Measurements from ENCODE around the gene SLCO4A1. TPM values are rescaled to one million over a fixed set of nuclear protein-coding genes. Genes with fewer than 3 reads are reported as not detected.

SLCO4A1 gene
- total and polyA plus RNA-seq, 9 of the 15 experiments (the other 6 are each of a cell fraction or from before 2014, with no cell fraction given) = 1.6 to 21.9 (median 12.8) TPM

GRCh38 chr20:62660240-62660615 lies 17.9 kb downstream of the SLCO4A1 start (continued):
- TF ChIP-seq ZNF518B (CRISPR knock-in tag; IDR thresholded peaks at IDR 0.05) = no peak
- no peak for TF ChIP-seq XRCC3 (IDR thresholded peaks at IDR 0.05)
- no peak for TF ChIP-seq CSDE1 (IDR thresholded peaks at IDR 0.05)

GRCh38 chr20:62660768-62661167 lies 18.5 kb downstream of the SLCO4A1 start:
- BruUV-seq (replicated peaks) = no TSS peak
- Histone ChIP-seq H3K36me3 (ENCODE audit: control insufficient read depth, insufficient read depth, low read length) (peaks cover 39% of the 10 kb centered on the region; the same call in 1 of the 3 replicates), H3K4me3 (no peak overlapping the region), H3K9me1 (ENCODE audit: control insufficient read depth, insufficient read depth, low read length) (no peaks in the 10 kb centered on the region), H4K20me1 (replicated peaks; ENCODE audit: control insufficient read depth, insufficient read depth, low read length) (no peaks in the 10 kb centered on the region; the same call in 1 of the 2 replicates), H3K4me1 (replicated peaks in 1 of 2; ENCODE audit: control insufficient read depth in 2 of 2, insufficient read depth in 2 of 2, low read length in 2 of 2) (peaks cover 0 to 47% of the 10 kb centered on the region in 2 experiments; a peak in 2 of 5 replicates), H3K9me3 (replicated peaks; ENCODE audit: control insufficient read depth, insufficient read depth, low read depth, low read length) (no peaks in the 10 kb centered on the region), H3K9ac (ENCODE audit: insufficient read depth in 1 of 2, low read depth in 2 of 2, low read length in 2 of 2) (no peak overlapping the region), H3K79me2 (ENCODE audit: control insufficient read depth, insufficient read depth, low read length) (no peaks in the 10 kb centered on the region), H3K27me3 (ENCODE audit: control insufficient read depth in 2 of 2, insufficient read depth in 2 of 2, low read length in 2 of 2) (no peaks in the 10 kb centered on the region), H3K4me2 (ENCODE audit: insufficient read depth, low read length) (no peak overlapping the region), H2AFZ (ENCODE audit: low read depth, low read length) (no peak overlapping the region), H3K27ac (ENCODE audit: extremely low read depth, low read depth, low read length) (no peak overlapping the region)
- no peak for FAIRE-seq
- intact Hi-C loops (cut with micrococcal nuclease) (no loop called here), in situ Hi-C loops (cut with MboI) (no loop called here)
- no peak for ATAC-seq
- POLR2A ChIA-PET = no interaction called here
- 79% methylated on average over 6 of the region's 18 CpGs for WGBS (ENCODE audit: insufficient coverage, low coverage, missing lambda C conversion rate)
- CTCF ChIA-PET (ENCODE audit: low intra/inter-chr PET ratio) = no interaction called here
- DNase-seq (ENCODE audit: extremely low read depth in 1 of 4, low spot score in 3 of 4) = no peak
- TF ChIP-seq ZNF76 (CRISPR knock-in tag; IDR thresholded peaks at IDR 0.05; ENCODE audit: borderline replicate concordance) (no peak), NONO (IDR thresholded peaks at IDR 0.05; ENCODE audit: low read depth in 2 of 2, low read length in 1 of 2) (no peak), BDP1 (IDR thresholded peaks at IDR 0.05; ENCODE audit: insufficient read depth, insufficient read length) (no peak), NFE2 (IDR thresholded peaks at IDR 0.05; ENCODE audit: low read depth) (no peak), NFE2L1 (tag; IDR thresholded peaks at IDR 0.05; ENCODE audit: borderline replicate concordance, low read depth) (no peak), ZFP36 (IDR thresholded peaks at IDR 0.05; ENCODE audit: low read depth, low read length, partially characterized antibody) (no peak), CREM (IDR thresholded peaks at IDR 0.05; ENCODE audit: low read depth) (no peak), CHAMP1 (IDR thresholded peaks at IDR 0.05) (no peak), ZNF311 (CRISPR knock-in tag; IDR thresholded peaks at IDR 0.05) (no peak)

Measured in K562 (cell line).